SHP77 (cell line): Measurements from ENCODE around the gene IRAK3.
A peak's percentile ranks its signal among the peaks of the same experiment; 100 is the strongest.

Experiments
- DNase-seq, 2 experiments: peaks; one replicate each; lab custom pipeline; 2025; lab: John Stamatoyannopoulos, UW

Gene IRAK3

GRCh38 chr12:66188584-66189485 lies at the start of gene IRAK3:
Gene IRAK3 (plus strand): TSS chr12:66189214. CDS start chr12:66189300, 86 bp downstream.
- no peak for DNase-seq

GRCh38 chr12:66139328-66139727 lies 49.7 kb upstream of the IRAK3 start:
- DNase-seq = no peak

GRCh38 chr12:66140731-66141130 lies 48.3 kb upstream of the IRAK3 start:
- DNase-seq = no peak

GRCh38 chr12:66141299-66141698 lies 47.7 kb upstream of the IRAK3 start:
- no peak for DNase-seq

- no peak for DNase-seq
These were observed 46.2 kb upstream of the IRAK3 start for GRCh38 chr12:66142826-66143225.

- no peak for DNase-seq
These were observed 45.1 kb upstream of the IRAK3 start for GRCh38 chr12:66143868-66144267.

GRCh38 chr12:66144791-66145754 lies 43.9 kb upstream of the IRAK3 start:
- peak in 1 of 2 experiments; percentile 6 for DNase-seq

- DNase-seq = no peak
These were observed 39.2 kb upstream of the IRAK3 start for GRCh38 chr12:66149702-66150398.

GRCh38 chr12:66152732-66153131 lies 36.3 kb upstream of the IRAK3 start:
- no peak for DNase-seq

- no peak for DNase-seq
These were observed 34.2 kb upstream of the IRAK3 start for GRCh38 chr12:66154776-66155175.

GRCh38 chr12:66156654-66157053 lies 32.4 kb upstream of the IRAK3 start:
- DNase-seq = no peak

- no peak for DNase-seq
These were observed 29.9 kb upstream of the IRAK3 start for GRCh38 chr12:66159123-66159522.

GRCh38 chr12:66160704-66161103 lies 28.3 kb upstream of the IRAK3 start:
- DNase-seq = no peak

GRCh38 chr12:66162701-66163100 lies 26.3 kb upstream of the IRAK3 start:
- no peak for DNase-seq

GRCh38 chr12:66163289-66163688 lies 25.7 kb upstream of the IRAK3 start:
- no peak for DNase-seq

- no peak for DNase-seq
These were observed 24.6 kb upstream of the IRAK3 start for GRCh38 chr12:66164349-66164821.

- no peak for DNase-seq
These were observed 23.9 kb upstream of the IRAK3 start for GRCh38 chr12:66165141-66165540.

GRCh38 chr12:66166561-66166960 lies 22.5 kb upstream of the IRAK3 start:
- DNase-seq = no peak

GRCh38 chr12:66168410-66168809 lies 20.6 kb upstream of the IRAK3 start:
- no peak for DNase-seq

GRCh38 chr12:66169221-66170170 lies 19.5 kb upstream of the IRAK3 start, which contains the start of gene TMBIM4:
Gene TMBIM4 (minus strand): TSS chr12:66169996. CDS start chr12:66169951, 45 bp downstream.
- DNase-seq = peak; percentile 88 to 89

GRCh38 chr12:66170606-66171005 lies 18.4 kb upstream of the IRAK3 start:
- peak; percentile 2 to 5 for DNase-seq
